HepG2 (cell line): Measurements from ENCODE around the gene AGAP1. TPM values are rescaled to one million over a fixed set of nuclear protein-coding genes. Genes with fewer than 3 reads are reported as not detected.
A peak's percentile ranks its signal among the peaks of the same experiment; 100 is the strongest.

Experiments used
- ARNT2 ChIP-seq: sonication (generic); formaldehyde crosslinking; IDR thresholded peaks from 2 replicates; pipeline ENCODE4 v1.8.0; 2022; ENCODE audit warnings: mild to moderate bottlenecking, low read depth, missing genetic modification reagents, moderate library complexity
- CC2D1A ChIP-seq: sonication (generic); formaldehyde crosslinking; IDR thresholded peaks from 2 replicates; pipeline ENCODE4 v1.8.1; 2023; ENCODE audit warnings: mild to moderate bottlenecking, missing genetic modification reagents
- CERS6 ChIP-seq: sonication (generic); formaldehyde crosslinking; IDR thresholded peaks from 2 replicates; pipeline ENCODE4 v1.5.0; 2020; ENCODE audit warnings: missing genetic modification reagents
- NFATC3 ChIP-seq: sonication (generic); formaldehyde crosslinking; IDR thresholded peaks from 2 replicates; pipeline ENCODE4 v1.5.1; 2020; ENCODE audit warnings: mild to moderate bottlenecking, missing genetic modification reagents
- NR0B2 ChIP-seq: sonication (generic); formaldehyde crosslinking; IDR thresholded peaks from 2 replicates; pipeline ENCODE4 v1.4.0; 2020; ENCODE audit warnings: mild to moderate bottlenecking, missing genetic modification reagents
- SRSF1 ChIP-seq: fragments of 200-400 bp; formaldehyde crosslinking; optimal IDR thresholded peaks from 2 replicates; pipeline ENCODE3; 2017; ENCODE audit warnings: mild to moderate bottlenecking, low read depth, low read length, moderate library complexity
- STAT5B ChIP-seq: sonication (generic); formaldehyde crosslinking; IDR thresholded peaks from 2 replicates; pipeline ENCODE4 v1.4.0; 2020; ENCODE audit warnings: missing genetic modification reagents
- TFAP4 ChIP-seq: sonication (generic); IDR thresholded peaks from 2 replicates; pipeline ENCODE4 v1.6.1; 2016; ENCODE audit warnings: low read depth, borderline replicate concordance
- TFDP2 ChIP-seq: sonication (generic); formaldehyde crosslinking; IDR thresholded peaks from 2 replicates; pipeline ENCODE4 v1.4.0; 2020; ENCODE audit warnings: missing genetic modification reagents
- ZBTB1 ChIP-seq: sonication (generic); formaldehyde crosslinking; IDR thresholded peaks from 2 replicates; pipeline ENCODE4 v1.4.0; 2020; ENCODE audit warnings: missing genetic modification reagents, borderline replicate concordance
- ZNF281 ChIP-seq: sonication (generic); formaldehyde crosslinking; IDR thresholded peaks from 2 replicates; pipeline ENCODE4 v1.4.0; 2020; ENCODE audit warnings: missing genetic modification reagents, borderline replicate concordance
- ZNF543 ChIP-seq: sonication (generic); formaldehyde crosslinking; IDR thresholded peaks from 2 replicates; pipeline ENCODE4 v1.4.0; 2020; ENCODE audit warnings: mild to moderate bottlenecking, missing genetic modification reagents
- ZNF567 ChIP-seq: sonication (generic); formaldehyde crosslinking; IDR thresholded peaks from 2 replicates; pipeline ENCODE4 v1.8.1; 2023; ENCODE audit warnings: mild to moderate bottlenecking, missing genetic modification reagents, borderline replicate concordance
- ZNF816 ChIP-seq: sonication (generic); formaldehyde crosslinking; IDR thresholded peaks from 2 replicates; pipeline ENCODE4 v1.8.0; 2022; ENCODE audit warnings: missing genetic modification reagents, mild to moderate bottlenecking, borderline replicate concordance
- ZSCAN21 ChIP-seq: sonication (generic); formaldehyde crosslinking; IDR thresholded peaks from 2 replicates; pipeline ENCODE4 v1.8.0; 2022; ENCODE audit warnings: mild to moderate bottlenecking, missing genetic modification reagents, moderate library complexity, borderline replicate concordance
- polyA plus RNA-seq, 8 experiments: library from polyadenylated mRNA; depleted of rRNA in 3 of 8; stranded (reverse) in 7 of 8; unstranded in 1 of 8; fragments of >200 nt; fragmentation: Illumina TruSeq in 4 of 8; extraction: Trizol in 4 of 8; gene quantifications; 2 replicates each; pipeline versions ENCODE4 v1.2.1 to v1.2.3, GENCODE V29; 2011 to 2016; ENCODE audit warnings: low read depth in 4 of 8, missing spikeins in 1 of 8, mixed read lengths in 1 of 8; ENCODE audit not compliant: insufficient read depth in 1 of 8
- total RNA-seq, 5 experiments: library from RNA; depleted of rRNA; stranded (reverse); fragments of >200 nt; fragmentation: Illumina TruSeq; extraction: Trizol; gene quantifications; 2 replicates each; pipeline ENCODE4 v1.2.3, GENCODE V29; 2016; ENCODE audit warnings: low read depth in 1 of 5
- TF ChIP-seq, protein P1 (sequence below): sonication (generic); formaldehyde crosslinking; IDR thresholded peaks from 2 replicates; pipeline ENCODE4 v1.4.0; 2020; ENCODE audit warnings: missing genetic modification reagents
- TF ChIP-seq, protein P2 (sequence below): IDR thresholded peaks from 2 replicates; pipeline ENCODE4 v1.6.1; 2012; ENCODE audit warnings: low read depth, low read length, improper control_type of control experiment

Gene AGAP1
- total and polyA plus RNA-seq, 2 of the 13 experiments (the other 11 are each of a cell fraction or from before 2014, with no cell fraction given) = 21.2 to 32.7 TPM

DNA sequence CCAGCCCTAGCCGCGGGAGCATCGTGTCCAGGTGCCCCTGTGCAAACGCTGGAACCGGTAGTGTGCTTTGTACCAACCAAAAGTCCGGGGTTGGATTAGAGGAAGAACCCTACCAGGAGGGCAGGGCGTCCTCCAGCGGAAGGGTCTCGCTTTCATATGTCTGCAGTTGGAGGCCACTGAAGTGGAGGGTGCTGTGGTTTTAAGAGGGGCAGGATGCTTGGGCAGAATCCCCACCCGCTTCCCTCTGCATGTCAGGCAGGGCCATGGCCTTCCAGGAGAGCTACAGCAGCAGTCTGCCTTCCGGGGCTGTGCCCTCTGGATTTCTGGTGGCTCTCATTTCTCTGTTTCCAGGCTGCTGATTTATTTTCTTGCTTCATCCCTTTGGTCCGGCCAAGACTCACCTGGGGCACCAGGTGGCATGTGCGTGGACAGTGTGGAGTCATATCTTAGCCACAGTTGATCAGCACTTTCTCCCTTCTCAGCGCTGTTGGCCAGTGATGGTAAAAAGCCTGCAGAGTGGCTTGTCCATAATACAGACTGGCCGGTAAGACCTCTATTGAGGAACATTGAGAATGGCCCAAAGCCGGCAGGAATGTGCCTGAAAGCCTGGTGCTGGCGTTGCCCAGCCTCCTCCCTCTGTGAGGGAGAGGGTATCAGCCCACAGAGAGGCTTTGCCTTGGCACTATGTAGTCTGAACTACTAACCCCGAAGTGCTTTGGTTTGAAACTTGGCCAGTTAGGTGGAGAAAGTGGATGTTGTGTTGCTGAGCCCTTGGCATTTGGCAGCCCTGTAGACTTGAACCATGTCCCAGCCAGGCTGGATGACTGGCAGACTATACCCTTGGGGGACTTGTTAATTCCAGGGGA is 1.8 kb downstream of the AGAP1 start (continued):
- 0 out of 2 replicates have a peak, but pooled peaks have one; percentile 3 for TF ChIP-seq ARNT2 (CRISPR knock-in tag)
- no peak for TF ChIP-seq TFAP4
- TF ChIP-seq, protein P1, sequence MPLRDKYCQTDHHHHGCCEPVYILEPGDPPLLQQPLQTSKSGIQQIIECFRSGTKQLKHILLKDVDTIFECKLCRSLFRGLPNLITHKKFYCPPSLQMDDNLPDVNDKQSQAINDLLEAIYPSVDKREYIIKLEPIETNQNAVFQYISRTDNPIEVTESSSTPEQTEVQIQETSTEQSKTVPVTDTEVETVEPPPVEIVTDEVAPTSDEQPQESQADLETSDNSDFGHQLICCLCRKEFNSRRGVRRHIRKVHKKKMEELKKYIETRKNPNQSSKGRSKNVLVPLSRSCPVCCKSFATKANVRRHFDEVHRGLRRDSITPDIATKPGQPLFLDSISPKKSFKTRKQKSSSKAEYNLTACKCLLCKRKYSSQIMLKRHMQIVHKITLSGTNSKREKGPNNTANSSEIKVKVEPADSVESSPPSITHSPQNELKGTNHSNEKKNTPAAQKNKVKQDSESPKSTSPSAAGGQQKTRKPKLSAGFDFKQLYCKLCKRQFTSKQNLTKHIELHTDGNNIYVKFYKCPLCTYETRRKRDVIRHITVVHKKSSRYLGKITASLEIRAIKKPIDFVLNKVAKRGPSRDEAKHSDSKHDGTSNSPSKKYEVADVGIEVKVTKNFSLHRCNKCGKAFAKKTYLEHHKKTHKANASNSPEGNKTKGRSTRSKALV (CRISPR knock-in tag) = no peak; the same call in none of the 2 replicates
- TF ChIP-seq ZSCAN21 (CRISPR knock-in tag) = no peak
- TF ChIP-seq ZBTB1 = no peak
- no peak for TF ChIP-seq STAT5B
- no peak for TF ChIP-seq ZNF567
- no peak for TF ChIP-seq TFDP2
- no peak for TF ChIP-seq SRSF1
- 0 out of 2 replicates have a peak, but pooled peaks have one; percentile 41 for TF ChIP-seq NFATC3 (CRISPR knock-in tag)
- no peak for TF ChIP-seq CERS6
- no peak for TF ChIP-seq ZNF281 (CRISPR knock-in tag)
- no peak for TF ChIP-seq ZNF816 (CRISPR knock-in tag)
- TF ChIP-seq ZNF543 (CRISPR knock-in tag) = no peak
- TF ChIP-seq CC2D1A (CRISPR knock-in tag) = no peak
- 0 out of 2 replicates have a peak, but pooled peaks have one; percentile 42 for TF ChIP-seq NR0B2 (CRISPR knock-in tag)
- TF ChIP-seq, protein P2, sequence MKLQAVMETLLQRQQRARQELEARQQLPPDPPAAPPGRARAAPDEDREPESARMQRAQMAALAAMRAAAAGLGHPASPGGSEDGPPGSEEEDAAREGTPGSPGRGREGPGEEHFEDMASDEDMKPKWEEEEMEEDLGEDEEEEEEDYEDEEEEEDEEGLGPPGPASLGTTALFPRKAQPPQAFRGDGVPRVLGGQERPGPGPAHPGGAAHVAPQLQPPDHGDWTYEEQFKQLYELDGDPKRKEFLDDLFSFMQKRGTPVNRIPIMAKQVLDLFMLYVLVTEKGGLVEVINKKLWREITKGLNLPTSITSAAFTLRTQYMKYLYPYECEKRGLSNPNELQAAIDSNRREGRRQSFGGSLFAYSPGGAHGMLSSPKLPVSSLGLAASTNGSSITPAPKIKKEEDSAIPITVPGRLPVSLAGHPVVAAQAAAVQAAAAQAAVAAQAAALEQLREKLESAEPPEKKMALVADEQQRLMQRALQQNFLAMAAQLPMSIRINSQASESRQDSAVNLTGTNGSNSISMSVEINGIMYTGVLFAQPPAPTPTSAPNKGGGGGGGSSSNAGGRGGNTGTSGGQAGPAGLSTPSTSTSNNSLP = no peak
